Measurements from ENCODE around the gene RPTOR. TPM values are rescaled to one million over a fixed set of nuclear protein-coding genes. Genes with fewer than 3 reads are reported as not detected.
"Not testable (repeated sequence)": the region's sequence is repeated elsewhere in the genome, so short reads cannot be mapped to it uniquely, and the experiment has no call there.

Gene RPTOR
- polyA plus RNA-seq, 1 donor (not counting 4 experiments of a cell fraction or from before 2014, with no cell fraction given) = 4.0 TPM

GRCh38 chr17:80815151-80815681 is 270.6 kb downstream of the RPTOR start:
- dilution Hi-C loops (cut with MboI; ENCODE audit: extremely low pct_ligation_motif_present, low sequenced_read_pairs) = no loop called here
- Histone ChIP-seq H3K9me3 (ENCODE audit: control insufficient read depth, low read depth, low read length) (no peaks in the 10 kb centered on the region), H3K4me3 (ENCODE audit: control insufficient read depth in 2 of 3, extremely low read depth in 1 of 3, insufficient read depth in 2 of 3, low read depth in 1 of 3, low read length in 3 of 3) (no peak overlapping the region), H4K20me1 (ENCODE audit: control insufficient read depth, extremely low read depth, insufficient read depth, low read length) (no peaks in the 10 kb centered on the region), H2AFZ (ENCODE audit: control insufficient read depth, low read length) (no peak overlapping the region), H3K79me2 (ENCODE audit: control insufficient read depth, insufficient read depth, low read length) (no peaks in the 10 kb centered on the region), H3K9ac (ENCODE audit: control insufficient read depth, extremely low read depth, insufficient read depth, low read length) (no peak overlapping the region), H3K4me2 (ENCODE audit: control insufficient read depth, extremely low read depth, insufficient read depth, low read depth, low read length) (no peak overlapping the region), H3K27me3 (ENCODE audit: control insufficient read depth, extremely low read depth, insufficient read depth, low read length) (no peaks in the 10 kb centered on the region), H3K4me1 (ENCODE audit: control insufficient read depth, extremely low read depth, insufficient read depth, low read length) (peaks cover 22% of the 10 kb centered on the region), H3K9me1 (ENCODE audit: control insufficient read depth, extremely low read depth, insufficient read depth, low read length) (peaks cover 2% of the 10 kb centered on the region), H3K36me3 (ENCODE audit: control insufficient read depth in 2 of 2, extremely low read depth in 1 of 2, insufficient read depth in 2 of 2, low read length in 2 of 2) (peaks cover 0 to 4% of the 10 kb centered on the region in 2 experiments), H3K27ac (ENCODE audit: control insufficient read depth, insufficient read depth, low read length) (no peak overlapping the region)
- FAIRE-seq (no peak), DNase-seq (ENCODE audit: low read depth, low spot score) (no peak)
- TF ChIP-seq CTCF (optimal IDR thresholded peaks at IDR 0.05 in 1 of 3, IDR thresholded peaks at IDR 0.05 in 1 of 3, conservative IDR thresholded peaks at IDR 0.05 in 1 of 3; ENCODE audit: extremely low read depth in 1 of 3, insufficient read depth in 2 of 3, low read length in 3 of 3) (no peak), EZH2 (IDR thresholded peaks at IDR 0.05; ENCODE audit: low read length) (no peak)

- FAIRE-seq; H3K4me3 ChIP-seq (ENCODE audit: control insufficient read depth in 2 of 3, extremely low read depth in 1 of 3, insufficient read depth in 2 of 3, low read depth in 1 of 3, low read length in 3 of 3); DNase-seq (ENCODE audit: low read depth, low spot score); H3K9ac ChIP-seq (ENCODE audit: control insufficient read depth, extremely low read depth, insufficient read depth, low read length); H2AFZ ChIP-seq (ENCODE audit: control insufficient read depth, low read length); H3K27me3 ChIP-seq (ENCODE audit: control insufficient read depth, extremely low read depth, insufficient read depth, low read length); H4K20me1 ChIP-seq (ENCODE audit: control insufficient read depth, extremely low read depth, insufficient read depth, low read length); H3K27ac ChIP-seq (ENCODE audit: control insufficient read depth, insufficient read depth, low read length); dilution Hi-C loops (cut with MboI; ENCODE audit: extremely low pct_ligation_motif_present, low sequenced_read_pairs); H3K9me1 ChIP-seq (ENCODE audit: control insufficient read depth, extremely low read depth, insufficient read depth, low read length); H3K9me3 ChIP-seq (ENCODE audit: control insufficient read depth, low read depth, low read length); H3K36me3 ChIP-seq (ENCODE audit: control insufficient read depth in 2 of 2, extremely low read depth in 1 of 2, insufficient read depth in 2 of 2, low read length in 2 of 2); H3K79me2 ChIP-seq (ENCODE audit: control insufficient read depth, insufficient read depth, low read length); H3K4me2 ChIP-seq (ENCODE audit: control insufficient read depth, extremely low read depth, insufficient read depth, low read depth, low read length): not testable (repeated sequence)
- H3K4me1 ChIP-seq (ENCODE audit: control insufficient read depth, extremely low read depth, insufficient read depth, low read length) = peaks cover 22% of the 10 kb centered on the region
Measured at GRCh38 chr17:80815718-80816117, 271.1 kb downstream of the RPTOR start.

Measured in keratinocyte (primary cell).